Vagina (tissue), 2 donors: ENCODE results near the gene PCDH8. TPM values are rescaled to one million over a fixed set of nuclear protein-coding genes. Genes with fewer than 3 reads are reported as not detected.

Experiments used
- DNase-seq, 2 donors: peaks; one replicate each; pipeline ENCODE4 v3.0.0-alpha.2; 2017; ENCODE audit errors: extremely low spot score in 2 of 2
- H3K27ac ChIP-seq: fragments of 200-600 bp; sonication (generic); one replicate; pipeline ENCODE4 v1.5.1; 2019
- H3K27me3 ChIP-seq: fragments of 200-600 bp; sonication (generic); one replicate; pipeline ENCODE4 v1.5.1; 2019
- H3K36me3 ChIP-seq, 2 donors: fragments of 200-600 bp; sonication (generic); one replicate each; pipeline ENCODE4 v1.5.1; 2017 to 2019
- H3K4me1 ChIP-seq: fragments of 200-600 bp; sonication (generic); one replicate; pipeline ENCODE4 v1.5.1; 2019
- H3K4me3 ChIP-seq, 2 donors: fragments of 200-600 bp; sonication (generic); 1 replicate in 1 of 2; 2 replicates in 1 of 2; pipeline ENCODE4 v1.5.1; 2016 to 2019
- H3K9me3 ChIP-seq: fragments of 200-600 bp; sonication (generic); one replicate; pipeline ENCODE4 v1.5.1; 2019
- POLR2A ChIP-seq, 2 donors: fragments of 450-650 bp; IDR thresholded peaks; one replicate each; pipeline ENCODE4 v1.6.1; 2017; ENCODE audit warnings: antibody characterized with exemption in 2 of 2, mild to moderate bottlenecking in 2 of 2, moderate library complexity in 2 of 2
- POLR2AphosphoS5 ChIP-seq, 2 donors: sonication (generic); formaldehyde crosslinking; IDR thresholded peaks; one replicate each; pipeline ENCODE4 v1.9.0; 2017; ENCODE audit warnings: antibody characterized with exemption in 2 of 2, mild to moderate bottlenecking in 2 of 2, low read depth in 1 of 2; ENCODE audit not compliant: insufficient read depth in 1 of 2
- intact Hi-C: fragments of 100-400 bp; cut with DNase I; formaldehyde crosslinking; loops from one replicate; pipeline ENCODE4 v1.15.1; 2023
- total RNA-seq: library from RNA; depleted of rRNA; stranded (reverse); fragments of >200 nt; gene quantifications from one replicate; pipeline ENCODE4 v1.2.3, GENCODE V29; 2016
- TF ChIP-seq, protein P1 (sequence below), 3 experiments: fragments of 450-650 bp in 2 of 3; fragments of 200-600 bp in 1 of 3; sonication (generic) in 1 of 3; IDR thresholded peaks; one replicate each; pipeline ENCODE4 v1.5.1; 2017 to 2019; ENCODE audit warnings: antibody characterized with exemption in 3 of 3, mild to moderate bottlenecking in 2 of 3, moderate library complexity in 2 of 3

PCDH8 gene
- total RNA-seq, 1 donor from 2014 or later, result 0.98 TPM

DNA sequence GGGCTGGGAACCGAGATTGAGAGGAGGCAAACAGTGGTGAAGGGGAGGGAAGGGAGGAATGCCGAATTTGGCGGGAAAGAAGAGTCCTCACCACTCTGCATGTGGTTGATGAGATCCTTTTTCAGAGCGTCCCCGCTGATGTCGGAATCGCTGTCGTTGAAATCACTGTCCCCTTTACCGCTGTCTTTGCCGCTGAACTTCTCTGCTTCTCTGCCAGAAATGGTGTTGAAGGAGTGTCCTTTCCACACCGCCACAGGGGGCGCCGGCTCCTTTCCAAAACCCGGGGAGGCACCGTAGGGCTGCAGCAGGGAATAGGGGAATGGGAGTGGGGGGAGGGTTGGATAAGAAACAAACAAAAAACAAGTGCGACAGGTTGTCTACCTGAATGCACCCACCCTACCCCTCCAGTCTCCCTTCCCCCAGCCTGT is 3.1 kb downstream of the PCDH8 start:
- H3K4me1 ChIP-seq, result peaks cover 24% of the 10 kb centered on the region

GRCh38 chr13:52844836-52845235 is 3.6 kb downstream of the PCDH8 start:
- TF ChIP-seq POLR2A (IDR thresholded peaks at IDR 0.05) (no peak), POLR2AphosphoS5 (IDR thresholded peaks at IDR 0.05; ENCODE audit: insufficient read depth in 1 of 2, low read depth in 1 of 2) (no peak)
- TF ChIP-seq, protein P1, sequence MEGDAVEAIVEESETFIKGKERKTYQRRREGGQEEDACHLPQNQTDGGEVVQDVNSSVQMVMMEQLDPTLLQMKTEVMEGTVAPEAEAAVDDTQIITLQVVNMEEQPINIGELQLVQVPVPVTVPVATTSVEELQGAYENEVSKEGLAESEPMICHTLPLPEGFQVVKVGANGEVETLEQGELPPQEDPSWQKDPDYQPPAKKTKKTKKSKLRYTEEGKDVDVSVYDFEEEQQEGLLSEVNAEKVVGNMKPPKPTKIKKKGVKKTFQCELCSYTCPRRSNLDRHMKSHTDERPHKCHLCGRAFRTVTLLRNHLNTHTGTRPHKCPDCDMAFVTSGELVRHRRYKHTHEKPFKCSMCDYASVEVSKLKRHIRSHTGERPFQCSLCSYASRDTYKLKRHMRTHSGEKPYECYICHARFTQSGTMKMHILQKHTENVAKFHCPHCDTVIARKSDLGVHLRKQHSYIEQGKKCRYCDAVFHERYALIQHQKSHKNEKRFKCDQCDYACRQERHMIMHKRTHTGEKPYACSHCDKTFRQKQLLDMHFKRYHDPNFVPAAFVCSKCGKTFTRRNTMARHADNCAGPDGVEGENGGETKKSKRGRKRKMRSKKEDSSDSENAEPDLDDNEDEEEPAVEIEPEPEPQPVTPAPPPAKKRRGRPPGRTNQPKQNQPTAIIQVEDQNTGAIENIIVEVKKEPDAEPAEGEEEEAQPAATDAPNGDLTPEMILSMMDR (IDR thresholded peaks at IDR 0.05), result no peak
- H3K27me3 ChIP-seq, result peaks cover 11% of the 10 kb centered on the region
- H3K9me3 ChIP-seq, result no peaks in the 10 kb centered on the region
- intact Hi-C loops, result no loop called here
- H3K4me3 ChIP-seq, result no peak overlapping the region
- peaks cover 22% of the 10 kb centered on the region for H3K4me1 ChIP-seq
- no peaks in the 10 kb centered on the region for H3K36me3 ChIP-seq
- no peak for DNase-seq
- no peak overlapping the region for H3K27ac ChIP-seq

More for the DNA sequence above, 3.1 kb downstream of the PCDH8 start:
- no peak for DNase-seq
- Histone ChIP-seq H3K4me3 (no peak overlapping the region), H3K27me3 (peaks cover 11% of the 10 kb centered on the region), H3K27ac (no peak overlapping the region), H3K36me3 (no peaks in the 10 kb centered on the region), H3K9me3 (no peaks in the 10 kb centered on the region)
- intact Hi-C loops, result no loop called here
- no peak for TF ChIP-seq POLR2A (IDR thresholded peaks at IDR 0.05)

GRCh38 chr13:52842441-52842840 is 6.0 kb downstream of the PCDH8 start:
- peaks cover 11% of the 10 kb centered on the region for H3K4me1 ChIP-seq
- no peaks in the 10 kb centered on the region for H3K9me3 ChIP-seq
- no peak for TF ChIP-seq POLR2AphosphoS5 (IDR thresholded peaks at IDR 0.05; ENCODE audit: insufficient read depth in 1 of 2, low read depth in 1 of 2)
- no peak for TF ChIP-seq POLR2A (IDR thresholded peaks at IDR 0.05)
- TF ChIP-seq, protein P1 (IDR thresholded peaks at IDR 0.05), result no peak
- no peak for DNase-seq
- intact Hi-C loops, result no loop called here
- H3K27me3 ChIP-seq, result peaks cover 4% of the 10 kb centered on the region
- no peak overlapping the region for H3K4me3 ChIP-seq
- H3K27ac ChIP-seq, result no peak overlapping the region
- H3K36me3 ChIP-seq, result no peaks in the 10 kb centered on the region

DNA sequence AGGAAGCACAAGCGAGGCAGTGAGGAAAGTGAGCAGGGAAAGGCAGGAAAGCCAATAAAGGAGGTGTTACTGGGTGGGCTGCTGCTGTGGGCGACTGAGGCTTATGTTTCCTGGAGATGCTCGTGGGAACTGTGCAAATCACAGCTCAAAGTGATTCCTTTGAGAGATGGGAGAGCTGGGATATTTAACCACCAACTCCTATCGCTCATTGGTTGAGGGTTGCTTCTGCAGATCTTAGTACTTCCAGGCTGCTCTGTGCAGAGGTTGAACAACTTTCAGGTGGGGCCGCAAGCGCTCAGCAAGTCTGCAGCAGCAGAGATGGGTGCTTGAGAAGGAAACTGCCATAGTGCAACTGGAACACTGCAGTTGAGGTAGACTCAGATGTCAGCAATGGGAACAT is 8.4 kb downstream of the PCDH8 start:
- no peak for DNase-seq
- Histone ChIP-seq H3K36me3 (no peaks in the 10 kb centered on the region), H3K4me1 (no peaks in the 10 kb centered on the region), H3K27me3 (no peaks in the 10 kb centered on the region), H3K27ac (no peak overlapping the region), H3K4me3 (no peak overlapping the region), H3K9me3 (no peaks in the 10 kb centered on the region)
- intact Hi-C loops, result no loop called here
- TF ChIP-seq, protein P1 (IDR thresholded peaks at IDR 0.05), result no peak
- TF ChIP-seq POLR2A (IDR thresholded peaks at IDR 0.05), result no peak
- TF ChIP-seq POLR2AphosphoS5 (IDR thresholded peaks at IDR 0.05; ENCODE audit: insufficient read depth in 1 of 2, low read depth in 1 of 2), result no peak

DNA sequence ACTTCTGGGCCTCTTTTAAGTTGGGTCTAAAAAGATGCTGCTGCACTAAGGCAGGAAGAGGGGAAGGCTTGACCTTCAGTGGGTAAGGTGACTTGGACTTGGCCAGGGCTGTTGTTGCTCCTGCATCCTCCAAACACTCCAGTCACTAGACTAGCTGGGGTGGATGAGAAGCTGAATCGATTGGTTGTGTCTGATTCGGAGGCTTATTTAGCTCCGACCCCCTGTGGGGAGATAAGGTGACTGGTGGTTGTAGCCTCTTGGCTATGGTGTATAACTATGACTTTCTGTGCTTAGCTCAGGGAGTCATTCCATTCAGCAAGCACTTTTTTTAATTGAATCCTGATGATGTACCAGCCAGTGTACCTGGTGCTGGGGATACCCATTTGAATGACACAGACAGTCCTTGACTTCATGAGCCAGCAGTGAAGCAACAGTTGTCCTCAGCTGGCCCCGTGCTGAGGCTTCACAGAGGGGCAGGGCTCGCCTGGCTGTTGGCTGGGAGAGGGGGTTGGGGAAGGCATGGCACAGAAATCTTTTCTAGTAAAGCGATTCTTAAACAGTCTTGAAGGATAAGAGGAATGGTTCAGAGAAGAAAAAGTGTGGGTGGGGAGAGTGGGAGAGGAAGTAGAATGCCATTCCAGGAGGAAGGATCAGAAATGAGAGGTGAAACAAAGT is 9.9 kb downstream of the PCDH8 start:
- no peak for DNase-seq
- H3K27me3 ChIP-seq, result no peaks in the 10 kb centered on the region
- no peak overlapping the region for H3K4me3 ChIP-seq
- no peaks in the 10 kb centered on the region for H3K9me3 ChIP-seq
- no peaks in the 10 kb centered on the region for H3K4me1 ChIP-seq
- TF ChIP-seq POLR2AphosphoS5 (IDR thresholded peaks at IDR 0.05; ENCODE audit: insufficient read depth in 1 of 2, low read depth in 1 of 2) (no peak), POLR2A (IDR thresholded peaks at IDR 0.05) (no peak)
- TF ChIP-seq, protein P1 (IDR thresholded peaks at IDR 0.05), result no peak
- H3K36me3 ChIP-seq, result no peaks in the 10 kb centered on the region
- intact Hi-C loops, result no loop called here
- no peak overlapping the region for H3K27ac ChIP-seq
